Measurements from ENCODE around the gene ZBTB18. TPM values are rescaled to one million over a fixed set of nuclear protein-coding genes. Genes with fewer than 3 reads are reported as not detected.

The ZBTB18 gene
- total and polyA plus RNA-seq, 2 of the 4 experiments (the other 2 are of a cell fraction) = 10.0 to 16.0 TPM

- no peak overlapping the region for H3K18ac ChIP-seq (ENCODE audit: low read depth, low read length)
- no peak overlapping the region for H4K91ac ChIP-seq (ENCODE audit: insufficient read depth, low read depth, low read length)
- TF ChIP-seq, protein P1, sequence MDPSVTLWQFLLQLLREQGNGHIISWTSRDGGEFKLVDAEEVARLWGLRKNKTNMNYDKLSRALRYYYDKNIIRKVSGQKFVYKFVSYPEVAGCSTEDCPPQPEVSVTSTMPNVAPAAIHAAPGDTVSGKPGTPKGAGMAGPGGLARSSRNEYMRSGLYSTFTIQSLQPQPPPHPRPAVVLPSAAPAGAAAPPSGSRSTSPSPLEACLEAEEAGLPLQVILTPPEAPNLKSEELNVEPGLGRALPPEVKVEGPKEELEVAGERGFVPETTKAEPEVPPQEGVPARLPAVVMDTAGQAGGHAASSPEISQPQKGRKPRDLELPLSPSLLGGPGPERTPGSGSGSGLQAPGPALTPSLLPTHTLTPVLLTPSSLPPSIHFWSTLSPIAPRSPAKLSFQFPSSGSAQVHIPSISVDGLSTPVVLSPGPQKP (IDR thresholded peaks at IDR 0.05; ENCODE audit: borderline replicate concordance, low read depth, low read length) = no peak
- TF ChIP-seq CEBPB (IDR thresholded peaks at IDR 0.05; ENCODE audit: low read depth, low read length) = no peak
- no peak for TF ChIP-seq CHD1 (IDR thresholded peaks at IDR 0.05; ENCODE audit: low read depth, low read length)
- TF ChIP-seq SMC3 (IDR thresholded peaks at IDR 0.05; ENCODE audit: low read depth, low read length) = no peak
- no peaks in the 10 kb centered on the region for H3K9me3 ChIP-seq (ENCODE audit: control insufficient read depth, insufficient read depth, low read length)
- no peak overlapping the region for H2BK120ac ChIP-seq (ENCODE audit: low read depth, low read length)
- no peak overlapping the region for H2AK9ac ChIP-seq (replicated peaks; ENCODE audit: low read depth, low read length, poor library complexity)
- H3K27ac ChIP-seq (ENCODE audit: insufficient read depth, low read length) = no peak overlapping the region
- ATAC-seq (ENCODE audit: low read depth) = no peak
- ChIA-PET CTCF (no interaction called here), POLR2A (ENCODE audit: unreplicated experiment) (no interaction called here)
- intact Hi-C loops (cut with micrococcal nuclease) (no loop called here), in situ Hi-C loops (cut with MboI; ENCODE audit: low sequenced_read_pairs) (no loop called here), dilution Hi-C loops (cut with HindIII; ENCODE audit: low sequenced_read_pairs, unreplicated experiment) (no loop called here)
- H2BK20ac ChIP-seq (ENCODE audit: low read depth, low read length) = no peak overlapping the region
- no peak overlapping the region for H2AFZ ChIP-seq (replicated peaks; ENCODE audit: low read length, poor library complexity)
- no TSS peak for BruUV-seq (replicated peaks)
- no peak for DNase-seq
- no peak overlapping the region for H2AK5ac ChIP-seq (ENCODE audit: low read depth, low read length)
- no peak overlapping the region for H3K23ac ChIP-seq (ENCODE audit: low read depth, low read length)
- H3K9ac ChIP-seq (ENCODE audit: low read depth, low read length) = no peak overlapping the region
- no peak overlapping the region for H3K4me3 ChIP-seq (ENCODE audit: insufficient read depth, low read depth, low read length)
- no peak overlapping the region for H4K8ac ChIP-seq (ENCODE audit: low read depth in 2 of 2, low read length in 2 of 2)
- H3K36me3 ChIP-seq (ENCODE audit: control insufficient read depth, insufficient read depth, low read length) = no peaks in the 10 kb centered on the region
- no peak overlapping the region for H3K4me2 ChIP-seq (ENCODE audit: low read depth, low read length)
- no peaks in the 10 kb centered on the region for H3K9me1 ChIP-seq (ENCODE audit: insufficient read depth, low read length)
- no peak overlapping the region for H3K14ac ChIP-seq (replicated peaks; ENCODE audit: low read depth, low read length)
- WGBS, 2 experiments (ENCODE audit: extremely low coverage in 2 of 2, insufficient read length in 1 of 2) = 17% methylated on average over 1 of the region's 6 CpGs; no CpG with 5 or more reads in 1 of the 2 experiments
- no peak overlapping the region for H3K56ac ChIP-seq (ENCODE audit: extremely low read depth, insufficient read depth, low read length)
- no peaks in the 10 kb centered on the region for H3K4me1 ChIP-seq (ENCODE audit: control insufficient read depth, insufficient read depth, low read length)
- no peak overlapping the region for H4K5ac ChIP-seq (ENCODE audit: low read depth, low read length)
- peaks cover 13% of the 10 kb centered on the region for H3K27me3 ChIP-seq (ENCODE audit: control insufficient read depth, insufficient read depth, low read length)
- no peak overlapping the region for H2BK5ac ChIP-seq (ENCODE audit: low read depth, low read length, poor library complexity, severe bottlenecking)
- no peak overlapping the region for H3K4ac ChIP-seq (ENCODE audit: low read depth, low read length)
- no peaks in the 10 kb centered on the region for H4K20me1 ChIP-seq (ENCODE audit: insufficient read depth, low read length)
- H3K79me1 ChIP-seq (ENCODE audit: low read depth in 1 of 2, low read length in 2 of 2) = no peaks in the 10 kb centered on the region
- no peak overlapping the region for H2BK15ac ChIP-seq (ENCODE audit: low read depth, low read length)
Observed at GRCh38 chr1:244011786-244012185, 39.3 kb upstream of the ZBTB18 start.

All from IMR-90 (cell line).